Right atrium auricular region (tissue), 2 donors: Measurements from ENCODE around the gene VKORC1. TPM values are rescaled to one million over a fixed set of nuclear protein-coding genes. Genes with fewer than 3 reads are reported as not detected.

Experiments
- DNase-seq: peaks from one replicate; pipeline ENCODE4 v3.0.0-alpha.2; 2019; ENCODE audit warnings: low spot score
- H3K27ac ChIP-seq, 2 donors: fragments of 200-600 bp; sonication (generic); 1 replicate in 1 of 2; 2 replicates in 1 of 2; pipeline ENCODE4 v1.5.1; 2016 to 2019
- H3K27me3 ChIP-seq, 2 donors: fragments of 200-600 bp; sonication (generic); one replicate each; pipeline versions ENCODE4 v1.5.1 to v1.6.0; 2017 to 2019
- H3K36me3 ChIP-seq: fragments of 200-600 bp; sonication (generic); one replicate; pipeline ENCODE4 v1.5.1; 2016
- H3K4me1 ChIP-seq, 2 donors: fragments of 200-600 bp; sonication (generic); one replicate each; pipeline versions ENCODE4 v1.5.1 to v1.6.0; 2017 to 2019
- H3K4me3 ChIP-seq, 2 donors: fragments of 200-600 bp; sonication (generic); 1 replicate in 1 of 2; 2 replicates in 1 of 2; pipeline ENCODE4 v1.5.1; 2017 to 2019; ENCODE audit warnings: mild to moderate bottlenecking in 1 of 2, moderate library complexity in 1 of 2
- H3K9me3 ChIP-seq, 2 donors: fragments of 200-600 bp; sonication (generic); one replicate each; pipeline ENCODE4 v1.5.1; 2019
- total RNA-seq, 2 donors: library from RNA; depleted of rRNA; stranded (reverse); fragments of >200 nt; gene quantifications; one replicate each; pipeline ENCODE4 v1.1.0, GENCODE V29; 2016
- TF ChIP-seq, protein P1 (sequence below), 2 donors: fragments of 200-600 bp; sonication (generic); IDR thresholded peaks; one replicate each; pipeline ENCODE4 v1.5.1; 2019; ENCODE audit warnings: antibody characterized with exemption in 2 of 2

The VKORC1 gene
- total RNA-seq, 2 donors from 2014 or later = 64.9 to 71.8 TPM

DNA sequence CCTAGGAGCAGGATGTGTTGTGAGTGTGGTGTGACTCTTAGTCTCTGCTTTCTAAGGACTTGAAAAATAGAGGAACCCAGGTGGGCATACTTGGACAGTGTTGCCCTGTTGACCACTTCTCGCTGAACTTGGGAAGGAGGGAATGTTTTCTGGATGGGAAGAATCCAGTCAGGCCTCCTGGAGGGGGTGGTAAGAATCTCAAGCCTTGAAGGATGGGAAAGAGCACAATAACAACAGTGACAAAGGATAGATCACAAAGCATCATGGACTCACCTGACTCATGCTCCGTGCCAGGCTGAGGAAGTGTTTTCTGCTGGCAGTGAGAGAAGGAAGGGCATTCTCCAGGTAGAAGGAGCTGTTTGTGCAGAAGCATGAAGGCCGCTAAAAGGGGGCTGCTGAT lies 31.2 kb upstream of the VKORC1 start:
- DNase-seq = no peak
- H3K4me3 ChIP-seq = no peak overlapping the region
- H3K36me3 ChIP-seq = peaks cover 83% of the 10 kb centered on the region
- H3K27me3 ChIP-seq = no peaks in the 10 kb centered on the region
- TF ChIP-seq, protein P1, sequence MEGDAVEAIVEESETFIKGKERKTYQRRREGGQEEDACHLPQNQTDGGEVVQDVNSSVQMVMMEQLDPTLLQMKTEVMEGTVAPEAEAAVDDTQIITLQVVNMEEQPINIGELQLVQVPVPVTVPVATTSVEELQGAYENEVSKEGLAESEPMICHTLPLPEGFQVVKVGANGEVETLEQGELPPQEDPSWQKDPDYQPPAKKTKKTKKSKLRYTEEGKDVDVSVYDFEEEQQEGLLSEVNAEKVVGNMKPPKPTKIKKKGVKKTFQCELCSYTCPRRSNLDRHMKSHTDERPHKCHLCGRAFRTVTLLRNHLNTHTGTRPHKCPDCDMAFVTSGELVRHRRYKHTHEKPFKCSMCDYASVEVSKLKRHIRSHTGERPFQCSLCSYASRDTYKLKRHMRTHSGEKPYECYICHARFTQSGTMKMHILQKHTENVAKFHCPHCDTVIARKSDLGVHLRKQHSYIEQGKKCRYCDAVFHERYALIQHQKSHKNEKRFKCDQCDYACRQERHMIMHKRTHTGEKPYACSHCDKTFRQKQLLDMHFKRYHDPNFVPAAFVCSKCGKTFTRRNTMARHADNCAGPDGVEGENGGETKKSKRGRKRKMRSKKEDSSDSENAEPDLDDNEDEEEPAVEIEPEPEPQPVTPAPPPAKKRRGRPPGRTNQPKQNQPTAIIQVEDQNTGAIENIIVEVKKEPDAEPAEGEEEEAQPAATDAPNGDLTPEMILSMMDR (IDR thresholded peaks at IDR 0.05) = no peak
- H3K4me1 ChIP-seq = peaks cover 0 to 21% of the 10 kb centered on the region in 2 donors
- no peaks in the 10 kb centered on the region for H3K9me3 ChIP-seq
- H3K27ac ChIP-seq = no peak overlapping the region

DNA sequence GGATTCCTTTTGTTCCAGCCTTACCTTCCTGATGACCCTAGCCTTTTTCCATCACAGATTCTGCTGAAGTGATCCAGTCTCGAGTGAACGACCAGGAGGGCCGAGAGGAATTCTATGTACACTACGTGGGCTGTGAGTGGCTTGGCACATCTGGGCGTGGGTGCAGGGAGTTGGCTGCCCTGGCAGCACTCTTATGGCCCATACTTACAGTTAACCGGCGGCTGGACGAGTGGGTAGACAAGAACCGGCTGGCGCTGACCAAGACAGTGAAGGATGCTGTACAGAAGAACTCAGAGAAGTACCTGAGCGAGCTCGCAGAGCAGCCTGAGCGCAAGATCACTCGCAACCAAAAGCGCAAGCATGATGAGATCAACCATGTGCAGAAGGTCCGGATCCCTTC lies 25.5 kb upstream of the VKORC1 start:
- Histone ChIP-seq H3K27me3 (no peaks in the 10 kb centered on the region), H3K9me3 (no peaks in the 10 kb centered on the region), H3K4me1 (peaks cover 0 to 28% of the 10 kb centered on the region in 2 donors), H3K36me3 (peaks cover 62% of the 10 kb centered on the region), H3K4me3 (no peak overlapping the region), H3K27ac (no peak overlapping the region)
- DNase-seq = no peak
- TF ChIP-seq, protein P1 (IDR thresholded peaks at IDR 0.05) = no peak

- H3K27me3 ChIP-seq = no peaks in the 10 kb centered on the region
- TF ChIP-seq, protein P1 (IDR thresholded peaks at IDR 0.05) = no peak
- peaks cover 47% of the 10 kb centered on the region for H3K36me3 ChIP-seq
- H3K4me3 ChIP-seq = peak overlapping the region; percentile 80 to 86
- H3K4me1 ChIP-seq = peaks cover 0 to 36% of the 10 kb centered on the region in 2 donors
- peak overlapping the region; percentile 93 to 99 for H3K27ac ChIP-seq
- H3K9me3 ChIP-seq = no peaks in the 10 kb centered on the region
- no peak for DNase-seq
Observed at GRCh38 chr16:31118223-31119155, 23.9 kb upstream of the VKORC1 start.

DNA sequence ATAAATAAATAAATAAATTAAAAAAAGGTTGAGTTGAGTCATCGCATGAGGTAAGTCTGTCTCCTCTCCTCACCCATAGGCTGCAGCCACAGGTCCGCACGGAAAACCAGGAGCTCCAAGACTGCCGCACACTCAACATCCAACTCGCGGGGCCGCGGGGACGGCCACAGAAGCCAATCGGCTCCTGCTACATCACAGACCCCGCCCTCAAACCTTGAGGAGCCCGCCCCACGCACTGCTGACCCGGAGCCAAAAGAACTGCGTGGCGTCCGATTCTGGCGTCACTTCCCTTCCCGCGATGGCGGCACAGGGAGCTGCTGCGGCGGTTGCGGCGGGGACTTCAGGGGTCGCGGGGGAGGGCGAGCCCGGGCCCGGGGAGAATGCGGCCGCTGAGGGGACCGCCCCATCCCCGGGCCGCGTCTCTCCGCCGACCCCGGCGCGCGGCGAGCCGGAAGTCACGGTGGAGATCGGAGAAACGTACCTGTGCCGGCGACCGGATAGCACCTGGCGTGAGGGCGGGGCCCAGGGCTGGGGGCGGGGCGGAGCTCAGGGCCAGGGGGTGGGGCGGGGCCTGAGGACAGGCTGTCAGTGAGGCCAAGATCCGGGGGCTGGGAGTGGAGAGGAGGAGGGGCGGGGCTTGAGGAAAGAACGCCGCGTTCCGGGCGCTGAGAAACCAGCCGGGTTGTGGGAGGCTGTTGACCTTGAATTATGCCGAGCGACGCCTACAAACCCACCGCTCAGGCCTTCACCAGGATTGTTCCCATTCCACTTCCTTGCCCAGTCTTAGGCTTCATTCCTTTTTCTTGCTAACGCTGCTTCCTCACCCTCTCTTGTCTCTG lies 23.0 kb upstream of the VKORC1 start, which contains the start of gene KAT8:
KAT8 (plus strand) TSS at position 281 of the 839 bp plus-strand sequence; CDS start at position 299, 18 bp downstream.
- DNase-seq = peak; percentile 99
- TF ChIP-seq, protein P1 (IDR thresholded peaks at IDR 0.05) = no peak
- Histone ChIP-seq H3K4me1 (peaks cover 0 to 45% of the 10 kb centered on the region in 2 donors), H3K4me3 (peak within 1 kb of the TSS; percentile 80 to 86), H3K36me3 (peaks cover 39% of the 10 kb centered on the region), H3K27ac (peak within 1 kb of the TSS; percentile 93 to 99), H3K9me3 (no peaks in the 10 kb centered on the region), H3K27me3 (no peaks in the 10 kb centered on the region)

- Histone ChIP-seq H3K9me3 (no peaks in the 10 kb centered on the region), H3K4me3 (no peak overlapping the region), H3K27ac (peak overlapping the region in 1 of 2 donors; percentile 70), H3K4me1 (peaks cover 0 to 48% of the 10 kb centered on the region in 2 donors), H3K36me3 (peaks cover 35% of the 10 kb centered on the region), H3K27me3 (no peaks in the 10 kb centered on the region)
- TF ChIP-seq, protein P1 (IDR thresholded peaks at IDR 0.05) = no peak
- no peak for DNase-seq
Observed at GRCh38 chr16:31114468-31114867, 19.9 kb upstream of the VKORC1 start.
